Thyroid gland (tissue), 4 donors: ENCODE results near the gene ARHGEF40. TPM values are rescaled to one million over a fixed set of nuclear protein-coding genes. Genes with fewer than 3 reads are reported as not detected.
A peak's percentile ranks its signal among the peaks of the same experiment; 100 is the strongest.

ENCODE experiments used
- DNase-seq, 2 donors: peaks; one replicate each; pipeline ENCODE4 v3.0.0-alpha.2; 2019
- H3K27ac ChIP-seq, 3 donors: fragments of 200-600 bp; sonication (generic); 1 replicate in 2 of 3; 2 replicates in 1 of 3; pipeline ENCODE4 v1.5.1; 2016 to 2019; ENCODE audit warnings: mild to moderate bottlenecking in 1 of 3, moderate library complexity in 1 of 3
- H3K27me3 ChIP-seq: fragments of 200-600 bp; sonication (generic); one replicate; pipeline ENCODE4 v1.5.1; 2019
- H3K36me3 ChIP-seq, 2 donors: fragments of 200-600 bp; sonication (generic); one replicate each; pipeline ENCODE4 v1.5.1; 2016 to 2019
- H3K4me1 ChIP-seq, 2 donors: fragments of 200-600 bp; sonication (generic); one replicate each; pipeline ENCODE4 v1.5.1; 2017 to 2019
- H3K4me3 ChIP-seq, 3 donors: fragments of 200-600 bp; sonication (generic); replicated peaks in 1 of 3; 1 replicate in 2 of 3; 2 replicates in 1 of 3; pipeline ENCODE4 v1.5.1; 2016; ENCODE audit warnings: mild to moderate bottlenecking in 1 of 3
- H3K9me3 ChIP-seq: fragments of 200-600 bp; sonication (generic); one replicate; pipeline ENCODE4 v1.5.1; 2017
- CTCF ChIP-seq, 6 experiments: fragments of 200-600 bp in 3 of 6; fragments of 450-650 bp in 3 of 6; sonication (generic) in 3 of 6; IDR thresholded peaks; one replicate each; pipeline ENCODE4 v1.5.1; 2016 to 2019; ENCODE audit warnings: antibody characterized with exemption in 6 of 6, mild to moderate bottlenecking in 2 of 6, inconsistent platforms in 1 of 6, moderate library complexity in 1 of 6
- POLR2A ChIP-seq, 2 donors: fragments of 450-650 bp; IDR thresholded peaks; one replicate each; pipeline ENCODE4 v1.6.1; 2017; ENCODE audit warnings: antibody characterized with exemption in 2 of 2, mild to moderate bottlenecking in 2 of 2, moderate library complexity in 1 of 2
- WGBS, 2 donors: methylation state at CpG; one replicate each; pipeline ENCODE4 v1.1.5; 2017; 5-methylcytosine and 5-hydroxymethylcytosine counted together
- intact Hi-C: fragments of 100-400 bp; cut with DNase I; formaldehyde crosslinking; loops from one replicate; pipeline ENCODE4 v1.15.1; 2023
- total RNA-seq, 4 donors: library from RNA; depleted of rRNA; stranded (reverse); fragments of >200 nt; gene quantifications; one replicate each; pipeline ENCODE4 v1.2.3, GENCODE V29; 2016

The ARHGEF40 gene
- total RNA-seq, 4 donors from 2014 or later, result 28.1 to 44.8 (median 43.4) TPM

DNA sequence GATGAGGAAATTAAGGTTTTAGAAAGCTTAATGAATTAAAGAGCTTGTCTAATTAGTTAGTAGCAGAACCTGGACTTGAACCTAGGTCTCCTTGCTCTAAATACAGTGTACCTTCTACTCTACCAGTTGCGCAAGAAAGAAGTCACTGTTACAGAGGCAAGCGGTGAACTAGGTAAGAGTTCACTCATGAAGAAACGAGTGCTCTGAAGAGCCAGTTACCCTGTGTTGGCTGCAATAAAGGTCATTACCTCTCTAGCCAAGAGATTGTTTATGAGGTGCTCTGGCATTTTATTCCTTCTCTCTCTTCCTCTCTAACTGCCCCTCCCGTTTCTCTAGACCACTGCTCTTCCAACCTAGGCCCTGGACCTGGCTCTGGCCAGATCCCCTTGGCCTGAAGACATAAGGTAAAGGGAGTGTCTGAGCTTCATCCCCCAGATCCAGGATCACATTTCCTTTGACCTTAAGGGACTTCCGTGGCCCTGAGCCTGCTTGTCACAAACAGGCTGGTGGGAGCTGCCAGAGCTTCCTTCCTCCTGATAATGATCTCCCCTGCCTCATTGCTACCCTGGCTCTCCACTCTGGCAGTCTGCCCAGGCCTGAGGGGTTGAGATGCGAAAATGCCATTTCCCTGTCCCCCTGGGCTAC is 26.0 kb upstream of the ARHGEF40 start:
- DNase-seq, result peak; percentile 32 to 46
- WGBS, 2 donors, result 29 to 32% methylated on average over 6 of the region's 6 CpGs
- no peaks in the 10 kb centered on the region for H3K27me3 ChIP-seq
- H3K4me1 ChIP-seq, result peaks cover 21 to 29% of the 10 kb centered on the region in 2 donors
- no peaks in the 10 kb centered on the region for H3K9me3 ChIP-seq
- H3K27ac ChIP-seq, result peak overlapping the region; percentile 23 to 71 (median 64)
- H3K36me3 ChIP-seq, result no peaks in the 10 kb centered on the region
- intact Hi-C loops, result no loop called here
- H3K4me3 ChIP-seq, result no peak overlapping the region
- TF ChIP-seq CTCF (IDR thresholded peaks at IDR 0.05) (no peak), POLR2A (IDR thresholded peaks at IDR 0.05) (no peak)

DNA sequence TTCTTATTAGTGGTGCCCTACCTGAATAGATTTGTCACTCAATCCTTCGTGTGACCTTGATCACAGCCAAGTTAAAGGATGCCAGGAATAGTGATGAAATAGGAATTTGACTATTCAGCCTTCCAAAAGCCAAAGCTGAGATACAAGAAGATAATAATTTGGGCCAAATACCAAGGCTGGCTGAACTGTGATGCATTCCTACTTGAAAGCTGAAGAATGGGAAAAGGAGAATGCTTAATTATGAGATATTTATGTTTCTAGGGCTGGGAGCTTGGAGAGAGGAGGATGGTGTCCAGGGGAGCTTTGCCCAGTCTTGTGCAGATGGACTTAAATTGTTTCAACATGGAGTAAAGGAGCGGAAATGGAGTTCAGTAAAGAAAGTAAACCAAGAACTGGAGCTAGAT is 22.7 kb upstream of the ARHGEF40 start:
- no peaks in the 10 kb centered on the region for H3K36me3 ChIP-seq
- WGBS, 2 donors, result 70 to 77% methylated on average over 2 of the region's 2 CpGs
- no peaks in the 10 kb centered on the region for H3K9me3 ChIP-seq
- DNase-seq, result no peak
- no peak overlapping the region for H3K4me3 ChIP-seq
- no peak overlapping the region for H3K27ac ChIP-seq
- no peaks in the 10 kb centered on the region for H3K27me3 ChIP-seq
- no peak for TF ChIP-seq POLR2A (IDR thresholded peaks at IDR 0.05)
- TF ChIP-seq CTCF (IDR thresholded peaks at IDR 0.05), result no peak
- peaks cover 13 to 20% of the 10 kb centered on the region in 2 donors for H3K4me1 ChIP-seq
- intact Hi-C loops, result no loop called here

GRCh38 chr14:21048638-21049037 is 21.5 kb upstream of the ARHGEF40 start:
- Histone ChIP-seq H3K27ac (no peak overlapping the region), H3K9me3 (no peaks in the 10 kb centered on the region), H3K36me3 (no peaks in the 10 kb centered on the region), H3K4me3 (no peak overlapping the region), H3K4me1 (peaks cover 8 to 10% of the 10 kb centered on the region in 2 donors), H3K27me3 (no peaks in the 10 kb centered on the region)
- WGBS, 2 donors, result 76 to 85% methylated on average over 2 of the region's 2 CpGs
- no peak for TF ChIP-seq POLR2A (IDR thresholded peaks at IDR 0.05)
- TF ChIP-seq CTCF (IDR thresholded peaks at IDR 0.05), result no peak
- intact Hi-C loops, result no loop called here
- no peak for DNase-seq

- intact Hi-C loops, result no loop called here
- H3K4me3 ChIP-seq, result no peak overlapping the region
- TF ChIP-seq CTCF (IDR thresholded peaks at IDR 0.05) (no peak), POLR2A (IDR thresholded peaks at IDR 0.05) (no peak)
- DNase-seq, result no peak
- H3K4me1 ChIP-seq, result peaks cover 2 to 4% of the 10 kb centered on the region in 2 donors
- H3K9me3 ChIP-seq, result no peaks in the 10 kb centered on the region
- WGBS, 2 donors, result 79 to 84% methylated on average over 3 of the region's 3 CpGs
- H3K27me3 ChIP-seq, result no peaks in the 10 kb centered on the region
- H3K27ac ChIP-seq, result no peak overlapping the region
- H3K36me3 ChIP-seq, result no peaks in the 10 kb centered on the region
Observed at GRCh38 chr14:21049271-21049673, 20.8 kb upstream of the ARHGEF40 start.

- WGBS, 2 donors, result 81 to 89% methylated on average over 3 of the region's 3 CpGs
- Histone ChIP-seq H3K9me3 (no peaks in the 10 kb centered on the region), H3K4me1 (no peaks in the 10 kb centered on the region), H3K36me3 (no peaks in the 10 kb centered on the region), H3K27me3 (no peaks in the 10 kb centered on the region), H3K4me3 (no peak overlapping the region), H3K27ac (no peak overlapping the region)
- DNase-seq, result no peak
- intact Hi-C loops, result no loop called here
- TF ChIP-seq CTCF (IDR thresholded peaks at IDR 0.05) (no peak), POLR2A (IDR thresholded peaks at IDR 0.05) (no peak)
Observed at GRCh38 chr14:21050597-21050996, 19.5 kb upstream of the ARHGEF40 start.
